Right lobe of liver (tissue), 6 donors: Measurements from ENCODE around the gene CD7. TPM values are rescaled to one million over a fixed set of nuclear protein-coding genes. Genes with fewer than 3 reads are reported as not detected.

Source experiments
- ATAC-seq, 4 donors: fragments of 200-7000 bp; cut with Tn5 transposase; one replicate each; pipeline ENCODE4 v1.9.1; 2020; ENCODE audit warnings: mild to moderate bottlenecking in 4 of 4, moderate library complexity in 4 of 4
- DNase-seq, 3 donors: peaks; one replicate each; pipeline ENCODE4 v3.0.0-alpha.2; 2020
- H3K27ac ChIP-seq, 3 donors: fragments of 200-600 bp; one replicate each; pipeline ENCODE4 v1.8.0; 2022
- H3K27me3 ChIP-seq, 2 donors: fragments of 200-600 bp; one replicate each; pipeline ENCODE4 v1.8.0; 2022
- H3K36me3 ChIP-seq, 4 donors: fragments of 200-600 bp; sonication (generic) in 1 of 4; one replicate each; pipeline versions ENCODE4 v1.5.1 to v1.8.0; 2017 to 2022; ENCODE audit warnings: control low read depth in 1 of 4
- H3K4me1 ChIP-seq, 4 donors: fragments of 200-600 bp; sonication (generic) in 1 of 4; one replicate each; pipeline versions ENCODE4 v1.5.1 to v1.8.0; 2017 to 2022; ENCODE audit warnings: control low read depth in 1 of 4
- H3K4me3 ChIP-seq, 3 donors: fragments of 200-600 bp; one replicate each; pipeline ENCODE4 v1.8.0; 2022
- H3K9me3 ChIP-seq, 4 donors: fragments of 200-600 bp; sonication (generic) in 1 of 4; one replicate each; pipeline versions ENCODE4 v1.5.1 to v1.8.0; 2017 to 2022; ENCODE audit warnings: control low read depth in 1 of 4
- CTCF ChIP-seq, 4 donors: fragments of 200-600 bp in 3 of 4; fragments of 450-650 bp in 1 of 4; IDR thresholded peaks; one replicate each; pipeline versions ENCODE4 v1.5.1 to v1.8.0; 2016 to 2022; ENCODE audit warnings: antibody characterized with exemption in 4 of 4, mild to moderate bottlenecking in 2 of 4
- POLR2A ChIP-seq: fragments of 450-650 bp; IDR thresholded peaks from one replicate; pipeline ENCODE4 v1.6.1; 2017; ENCODE audit warnings: antibody characterized with exemption, mild to moderate bottlenecking
- WGBS: methylation state at CpG from one replicate; pipeline ENCODE4 v1.1.6; 2018; ENCODE audit warnings: low coverage, low lambda C conversion rate; ENCODE audit not compliant: insufficient coverage; ENCODE audit errors: missing lambda C conversion rate; 5-methylcytosine and 5-hydroxymethylcytosine counted together
- intact Hi-C, 2 donors: fragments of 100-400 bp; cut with DNase I; formaldehyde crosslinking; loops; one replicate each; pipeline versions ENCODE4 v1.11.2 to v1.14.1; 2022
- total RNA-seq, 6 experiments: library from RNA; depleted of rRNA in 2 of 6; stranded (reverse); fragments of >200 nt in 2 of 6; fragmentation: NEBNext Ultra II Directional in 3 of 6; extraction: Animal tissue kit (Norgen Biotek cat#: 25700) in 3 of 6; gene quantifications; one replicate each; pipeline versions ENCODE4 v1.1.0 to v1.2.4, GENCODE V29; 2016 to 2023
- donor health status: DM: no; HTN: yes; CAD: no.
- donor health status: DM: no; HTN: no; CAD: no.
- donor health status: DM: no; HTN: no; CAD: no.
- donor health status: DM: no; HTN: yes; CAD: no.
- donor health status: DM: no; HTN: yes; CAD: no.

The CD7 gene
- total RNA-seq, 6 experiments from 2014 or later, result 0.31 to 3.2 (median 1.3) TPM

- no peaks in the 10 kb centered on the region for H3K36me3 ChIP-seq
- no peak for ATAC-seq
- intact Hi-C loops, result no loop called here
- H3K27ac ChIP-seq, result no peak overlapping the region
- no peaks in the 10 kb centered on the region for H3K4me1 ChIP-seq
- H3K27me3 ChIP-seq, result no peaks in the 10 kb centered on the region
- TF ChIP-seq POLR2A (no peak), CTCF (IDR thresholded peaks at IDR 0.05) (no peak)
- peak in 1 of 3 donors; percentile 17 for DNase-seq
- WGBS, result 89% methylated on average over 4 of the region's 8 CpGs
- no peaks in the 10 kb centered on the region for H3K9me3 ChIP-seq
- H3K4me3 ChIP-seq, result no peak overlapping the region
Observed at GRCh38 chr17:82280537-82280936, 36.9 kb downstream of the CD7 start.

GRCh38 chr17:82278786-82279391 is 38.5 kb downstream of the CD7 start:
- Histone ChIP-seq H3K4me1 (peaks cover 0 to 2% (median 0%) of the 10 kb centered on the region in 4 donors), H3K36me3 (no peaks in the 10 kb centered on the region), H3K4me3 (no peak overlapping the region), H3K9me3 (no peaks in the 10 kb centered on the region), H3K27me3 (no peaks in the 10 kb centered on the region), H3K27ac (no peak overlapping the region)
- ATAC-seq (peak in 1 of 4 donors; percentile 34), DNase-seq (peak in 1 of 3 donors; percentile 48)
- intact Hi-C loops, result no loop called here
- TF ChIP-seq POLR2A (no peak), CTCF (IDR thresholded peaks at IDR 0.05) (no peak)
- WGBS, result 69% methylated on average over 12 of the region's 16 CpGs

GRCh38 chr17:82278308-82278707 is 39.1 kb downstream of the CD7 start:
- Histone ChIP-seq H3K36me3 (no peaks in the 10 kb centered on the region), H3K27me3 (no peaks in the 10 kb centered on the region), H3K4me3 (no peak overlapping the region), H3K27ac (no peak overlapping the region), H3K9me3 (no peaks in the 10 kb centered on the region), H3K4me1 (peaks cover 0 to 5% (median 0%) of the 10 kb centered on the region in 4 donors)
- no peak for TF ChIP-seq POLR2A
- no peak for TF ChIP-seq CTCF (IDR thresholded peaks at IDR 0.05)
- ATAC-seq (no peak), DNase-seq (no peak)
- intact Hi-C loops, result no loop called here
- 85% methylated on average over 5 of the region's 9 CpGs for WGBS

- intact Hi-C loops, result no loop called here
- no peaks in the 10 kb centered on the region for H3K36me3 ChIP-seq
- ATAC-seq, result no peak
- H3K27ac ChIP-seq, result no peak overlapping the region
- H3K4me1 ChIP-seq, result peaks cover 0 to 5% (median 0%) of the 10 kb centered on the region in 4 donors
- H3K27me3 ChIP-seq, result no peaks in the 10 kb centered on the region
- peak in 1 of 3 donors; percentile 13 for DNase-seq
- 93% methylated on average over 3 of the region's 12 CpGs for WGBS
- no peaks in the 10 kb centered on the region for H3K9me3 ChIP-seq
- H3K4me3 ChIP-seq, result no peak overlapping the region
- no peak for TF ChIP-seq POLR2A
Observed at GRCh38 chr17:82277851-82278250, 39.6 kb downstream of the CD7 start.

- Histone ChIP-seq H3K9me3 (no peaks in the 10 kb centered on the region), H3K36me3 (no peaks in the 10 kb centered on the region), H3K4me3 (no peak overlapping the region), H3K4me1 (peaks cover 0 to 11% (median 1%) of the 10 kb centered on the region in 4 donors), H3K27me3 (no peaks in the 10 kb centered on the region), H3K27ac (no peak overlapping the region)
- WGBS, result 74% methylated on average over 4 of the region's 5 CpGs
- ATAC-seq (no peak), DNase-seq (peak in 1 of 3 donors; percentile 5)
- TF ChIP-seq POLR2A (no peak), CTCF (IDR thresholded peaks at IDR 0.05) (no peak)
- intact Hi-C loops, result no loop called here
Observed at GRCh38 chr17:82276938-82277337, 40.5 kb downstream of the CD7 start.
